Endodermal cell (in vitro differentiated cells): ENCODE results near the gene PSMA6. TPM values are rescaled to one million over a fixed set of nuclear protein-coding genes. Genes with fewer than 3 reads are reported as not detected.

Source experiments
- DNase-seq: peaks from one replicate; pipeline ENCODE4 v3.0.0-alpha.2; 2017
- H3K27ac ChIP-seq: 2 replicates; pipeline ENCODE4 v1.5.1; 2013; ENCODE audit warnings: mild to moderate bottlenecking, low read depth, low read length, moderate library complexity
- H3K27me3 ChIP-seq: 2 replicates; pipeline ENCODE4 v1.6.1; 2013; ENCODE audit warnings: mild to moderate bottlenecking, low read length, moderate library complexity; ENCODE audit not compliant: insufficient read depth, control insufficient read depth, poor library complexity, severe bottlenecking
- H3K36me3 ChIP-seq: 2 replicates; pipeline ENCODE4 v1.7.0; 2013; ENCODE audit warnings: mild to moderate bottlenecking, low read length, moderate library complexity; ENCODE audit not compliant: control insufficient read depth, insufficient read depth
- H3K4me1 ChIP-seq: one replicate; pipeline ENCODE4 v1.7.0; 2013; ENCODE audit warnings: low read length; ENCODE audit not compliant: control insufficient read depth, insufficient read depth
- H3K4me3 ChIP-seq: 2 replicates; pipeline ENCODE4 v1.5.1; 2013; ENCODE audit warnings: mild to moderate bottlenecking, low read length, moderate library complexity
- H3K9ac ChIP-seq: 2 replicates; pipeline ENCODE4 v1.6.1; 2013; ENCODE audit warnings: mild to moderate bottlenecking, low read length, moderate library complexity; ENCODE audit not compliant: poor library complexity, severe bottlenecking; ENCODE audit errors: extremely low read depth
- H3K9me3 ChIP-seq: 2 replicates; pipeline ENCODE4 v1.6.1; 2013; ENCODE audit warnings: mild to moderate bottlenecking, low read length, moderate library complexity; ENCODE audit not compliant: control insufficient read depth
- H3K27ac Mint-ChIP-seq: 2 replicates; pipeline ENCODE4 v1.8.0; 2020; ENCODE audit warnings: mixed read lengths
- H3K27me3 Mint-ChIP-seq: 2 replicates; pipeline ENCODE4 v1.8.0; 2021; ENCODE audit warnings: mild to moderate bottlenecking, mixed read lengths; ENCODE audit not compliant: insufficient read depth
- H3K36me3 Mint-ChIP-seq: 2 replicates; pipeline ENCODE4 v1.8.0; 2020; ENCODE audit warnings: low read depth, mixed read lengths
- H3K4me1 Mint-ChIP-seq: 2 replicates; pipeline ENCODE4 v1.8.0; 2020; ENCODE audit warnings: mixed read lengths
- H3K4me3 Mint-ChIP-seq: 2 replicates; pipeline ENCODE4 v1.8.0; 2020; ENCODE audit warnings: mild to moderate bottlenecking, moderate library complexity, mixed read lengths
- H3K9me3 Mint-ChIP-seq: 2 replicates; pipeline ENCODE4 v1.8.0; 2020; ENCODE audit warnings: mild to moderate bottlenecking, mixed read lengths
- WGBS, 2 experiments: methylation state at CpG; one replicate each; pipeline versions ENCODE4 v1.1.5 to v1.1.7; 2013; ENCODE audit warnings: missing lambda C conversion rate in 2 of 2, mixed read lengths in 1 of 2; ENCODE audit not compliant: insufficient coverage in 1 of 2, insufficient read length in 1 of 2; 5-methylcytosine and 5-hydroxymethylcytosine counted together
- total RNA-seq, 2 donors: library from RNA; stranded (reverse); fragmentation: NEBNext Ultra II Directional in 1 of 2; extraction: Animal tissue kit (Norgen Biotek cat#: 25700) in 1 of 2; gene quantifications; 2 replicates in 1 of 2; 3 replicates in 1 of 2; pipeline ENCODE4 v1.2.1, GENCODE V29; 2021
- TF ChIP-seq, protein P1 (sequence below): fragments of 200-600 bp; sonication (generic); conservative IDR thresholded peaks from 2 replicates; pipeline ENCODE4 v1.5.0; 2021; ENCODE audit warnings: antibody characterized with exemption, mild to moderate bottlenecking

PSMA6 gene
- total RNA-seq, 2 donors from 2014 or later, result 263 to 277 TPM

DNA sequence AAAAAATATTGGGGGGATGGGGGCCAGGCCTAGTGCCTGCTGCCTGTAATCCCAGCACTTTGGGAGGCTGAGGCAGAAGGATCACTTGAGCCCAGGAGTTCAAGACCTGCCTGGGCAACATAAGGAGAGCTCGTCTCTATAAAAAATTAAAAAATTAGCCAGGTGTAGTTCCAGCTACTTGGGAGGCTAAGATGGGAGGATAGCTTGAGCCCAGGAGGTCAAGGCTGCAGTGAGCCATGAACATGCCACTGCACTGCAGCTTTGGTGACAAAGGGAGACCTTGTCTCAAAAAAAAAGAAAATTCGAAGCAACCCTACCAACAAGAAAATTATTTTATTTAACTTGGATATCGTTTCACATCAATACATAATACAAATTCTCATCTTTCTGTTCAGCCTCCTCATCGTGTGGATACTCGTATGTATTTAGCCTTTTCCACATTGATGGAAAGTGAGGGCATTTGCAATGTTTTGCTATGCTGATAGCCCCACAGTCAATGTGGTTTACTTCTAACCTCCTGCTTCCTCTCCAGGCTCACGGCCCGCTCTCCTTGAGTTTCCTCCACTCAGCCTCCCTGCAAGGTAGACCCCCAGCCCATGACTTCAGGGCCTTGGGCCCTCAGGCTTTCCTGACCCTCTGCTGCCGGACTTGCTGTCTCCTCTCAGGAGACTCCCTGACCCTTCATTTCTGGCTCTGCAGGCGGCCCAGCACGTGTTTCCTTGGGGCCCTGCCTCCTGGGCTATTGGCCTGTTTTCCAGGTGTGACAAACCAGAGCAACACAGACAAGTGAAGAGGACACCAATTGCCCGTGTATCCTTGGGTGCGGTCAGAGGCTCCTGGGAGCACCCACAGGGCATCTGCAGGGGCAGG lies 57.5 kb downstream of the PSMA6 start:
- H3K4me1 ChIP-seq, result peaks cover 12% of the 10 kb centered on the region
- peak; percentile 63 for DNase-seq
- H3K4me1 Mint-ChIP-seq, result peaks cover 37% of the 10 kb centered on the region
- H3K9me3 ChIP-seq, result no peaks in the 10 kb centered on the region
- 82 to 90% methylated on average over 5 to 12 of the region's 12 CpGs for WGBS, 2 experiments
- no peaks in the 10 kb centered on the region for H3K27me3 ChIP-seq
- no peaks in the 10 kb centered on the region for H3K36me3 ChIP-seq
- H3K4me3 Mint-ChIP-seq, result no peak overlapping the region
- no peaks in the 10 kb centered on the region for H3K27me3 Mint-ChIP-seq
- TF ChIP-seq, protein P1, sequence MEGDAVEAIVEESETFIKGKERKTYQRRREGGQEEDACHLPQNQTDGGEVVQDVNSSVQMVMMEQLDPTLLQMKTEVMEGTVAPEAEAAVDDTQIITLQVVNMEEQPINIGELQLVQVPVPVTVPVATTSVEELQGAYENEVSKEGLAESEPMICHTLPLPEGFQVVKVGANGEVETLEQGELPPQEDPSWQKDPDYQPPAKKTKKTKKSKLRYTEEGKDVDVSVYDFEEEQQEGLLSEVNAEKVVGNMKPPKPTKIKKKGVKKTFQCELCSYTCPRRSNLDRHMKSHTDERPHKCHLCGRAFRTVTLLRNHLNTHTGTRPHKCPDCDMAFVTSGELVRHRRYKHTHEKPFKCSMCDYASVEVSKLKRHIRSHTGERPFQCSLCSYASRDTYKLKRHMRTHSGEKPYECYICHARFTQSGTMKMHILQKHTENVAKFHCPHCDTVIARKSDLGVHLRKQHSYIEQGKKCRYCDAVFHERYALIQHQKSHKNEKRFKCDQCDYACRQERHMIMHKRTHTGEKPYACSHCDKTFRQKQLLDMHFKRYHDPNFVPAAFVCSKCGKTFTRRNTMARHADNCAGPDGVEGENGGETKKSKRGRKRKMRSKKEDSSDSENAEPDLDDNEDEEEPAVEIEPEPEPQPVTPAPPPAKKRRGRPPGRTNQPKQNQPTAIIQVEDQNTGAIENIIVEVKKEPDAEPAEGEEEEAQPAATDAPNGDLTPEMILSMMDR, result no peak
- H3K9ac ChIP-seq, result no peak overlapping the region
- H3K4me3 ChIP-seq, result no peak overlapping the region
- peak overlapping the region; percentile 81 for H3K27ac Mint-ChIP-seq
- H3K36me3 Mint-ChIP-seq, result no peaks in the 10 kb centered on the region
- no peaks in the 10 kb centered on the region for H3K9me3 Mint-ChIP-seq
- no peak overlapping the region for H3K27ac ChIP-seq

DNA sequence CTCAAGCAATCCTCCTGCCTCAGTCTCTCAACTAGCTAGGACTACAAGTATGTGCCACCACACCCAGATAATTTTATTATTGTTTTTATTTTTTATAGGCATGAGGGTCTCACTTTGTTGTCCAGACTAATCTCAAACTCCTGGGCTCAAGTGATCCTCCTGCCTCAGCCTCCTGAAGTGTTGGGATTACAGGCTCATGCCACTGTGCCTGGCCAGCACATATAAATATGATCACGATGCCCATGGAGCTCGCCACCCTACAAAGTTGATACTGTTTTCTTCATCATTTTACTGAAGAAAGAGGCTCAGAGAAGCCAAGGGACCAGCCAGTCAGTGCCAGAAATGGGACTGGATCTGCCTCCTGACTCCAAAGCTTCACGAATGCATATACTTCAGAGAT lies 59.3 kb downstream of the PSMA6 start:
- no peak overlapping the region for H3K27ac ChIP-seq
- no peaks in the 10 kb centered on the region for H3K9me3 Mint-ChIP-seq
- no peaks in the 10 kb centered on the region for H3K27me3 ChIP-seq
- H3K4me1 Mint-ChIP-seq, result peaks cover 44% of the 10 kb centered on the region
- peak overlapping the region; percentile 32 for H3K27ac Mint-ChIP-seq
- H3K27me3 Mint-ChIP-seq, result no peaks in the 10 kb centered on the region
- no peak for DNase-seq
- no peak overlapping the region for H3K4me3 Mint-ChIP-seq
- no peak overlapping the region for H3K4me3 ChIP-seq
- H3K9ac ChIP-seq, result no peak overlapping the region
- 97 to 99% methylated on average over 3 of the region's 3 CpGs for WGBS, 2 experiments
- H3K9me3 ChIP-seq, result no peaks in the 10 kb centered on the region
- peaks cover 18% of the 10 kb centered on the region for H3K4me1 ChIP-seq
- no peaks in the 10 kb centered on the region for H3K36me3 Mint-ChIP-seq
- TF ChIP-seq, protein P1, result no peak
- H3K36me3 ChIP-seq, result no peaks in the 10 kb centered on the region

DNA sequence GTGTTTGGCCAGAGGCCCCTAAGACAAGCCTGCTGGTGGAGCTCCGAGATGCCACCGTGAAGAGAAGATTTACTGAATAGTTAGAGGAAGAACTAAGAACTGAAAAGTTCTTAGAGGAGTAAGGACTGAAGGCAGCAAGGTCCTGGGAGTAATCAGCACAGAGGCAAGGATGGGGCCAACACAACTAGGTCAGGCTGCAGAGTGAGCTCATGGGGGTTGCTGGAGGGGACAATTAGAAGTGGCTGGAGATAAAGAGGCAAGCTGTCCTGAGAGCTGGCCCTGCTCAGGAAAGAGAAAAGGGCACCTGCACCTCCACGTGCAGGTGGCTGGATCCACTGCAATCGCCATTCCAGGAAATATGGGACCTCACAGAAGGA lies 59.7 kb downstream of the PSMA6 start:
- Histone ChIP-seq H3K27ac (no peak overlapping the region), H3K9ac (no peak overlapping the region), H3K4me1 (peaks cover 15% of the 10 kb centered on the region), H3K9me3 (no peaks in the 10 kb centered on the region), H3K36me3 (no peaks in the 10 kb centered on the region), H3K4me3 (no peak overlapping the region), H3K27me3 (no peaks in the 10 kb centered on the region)
- Mint-ChIP-seq H3K27me3 (no peaks in the 10 kb centered on the region), H3K36me3 (no peaks in the 10 kb centered on the region), H3K27ac (peak overlapping the region; percentile 32), H3K4me1 (peaks cover 46% of the 10 kb centered on the region), H3K4me3 (no peak overlapping the region), H3K9me3 (no peaks in the 10 kb centered on the region)
- TF ChIP-seq, protein P1, result no peak
- peak; percentile 53 for DNase-seq
- 81 to 82% methylated on average over 4 of the region's 4 CpGs for WGBS, 2 experiments
